ENCODE data around the gene ITGB5. TPM values are rescaled to one million over a fixed set of nuclear protein-coding genes. Genes with fewer than 3 reads are reported as not detected.

Gene ITGB5
- total RNA-seq, 1 experiment from 2014 or later, result 339 TPM

GRCh38 chr3:124843506-124844177, 43.5 kb downstream of the ITGB5 start:
- H3K4me3 Mint-ChIP-seq, result no peak overlapping the region
- POLR2A ChIA-PET, result no interaction called here
- TF ChIP-seq JAZF1 (CRISPR knock-in tag; IDR thresholded peaks at IDR 0.05) (no peak), HMGA2 (CRISPR knock-in tag; IDR thresholded peaks at IDR 0.05) (no peak), ZNF281 (CRISPR knock-in tag; IDR thresholded peaks at IDR 0.05) (no peak), ARID4B (CRISPR knock-in tag; IDR thresholded peaks at IDR 0.05; ENCODE audit: borderline replicate concordance) (no peak), EMX1 (CRISPR knock-in tag; IDR thresholded peaks at IDR 0.05) (no peak), IRF2 (CRISPR knock-in tag; IDR thresholded peaks at IDR 0.05; ENCODE audit: borderline replicate concordance, low read depth) (no peak), PRDM15 (CRISPR knock-in tag; IDR thresholded peaks at IDR 0.05) (no peak), HMGXB4 (CRISPR knock-in tag; IDR thresholded peaks at IDR 0.05) (no peak), ZNF121 (CRISPR knock-in tag; IDR thresholded peaks at IDR 0.05) (no peak), MLX (CRISPR knock-in tag; IDR thresholded peaks at IDR 0.05) (no peak), CBFB (CRISPR knock-in tag; IDR thresholded peaks at IDR 0.05; ENCODE audit: low read depth) (no peak), ZBTB21 (CRISPR knock-in tag; IDR thresholded peaks at IDR 0.05; ENCODE audit: borderline replicate concordance) (no peak), TEAD1 (CRISPR knock-in tag; IDR thresholded peaks at IDR 0.05) (no peak), IRF1 (CRISPR knock-in tag; IDR thresholded peaks at IDR 0.05) (no peak)
- TF ChIP-seq, protein P1, sequence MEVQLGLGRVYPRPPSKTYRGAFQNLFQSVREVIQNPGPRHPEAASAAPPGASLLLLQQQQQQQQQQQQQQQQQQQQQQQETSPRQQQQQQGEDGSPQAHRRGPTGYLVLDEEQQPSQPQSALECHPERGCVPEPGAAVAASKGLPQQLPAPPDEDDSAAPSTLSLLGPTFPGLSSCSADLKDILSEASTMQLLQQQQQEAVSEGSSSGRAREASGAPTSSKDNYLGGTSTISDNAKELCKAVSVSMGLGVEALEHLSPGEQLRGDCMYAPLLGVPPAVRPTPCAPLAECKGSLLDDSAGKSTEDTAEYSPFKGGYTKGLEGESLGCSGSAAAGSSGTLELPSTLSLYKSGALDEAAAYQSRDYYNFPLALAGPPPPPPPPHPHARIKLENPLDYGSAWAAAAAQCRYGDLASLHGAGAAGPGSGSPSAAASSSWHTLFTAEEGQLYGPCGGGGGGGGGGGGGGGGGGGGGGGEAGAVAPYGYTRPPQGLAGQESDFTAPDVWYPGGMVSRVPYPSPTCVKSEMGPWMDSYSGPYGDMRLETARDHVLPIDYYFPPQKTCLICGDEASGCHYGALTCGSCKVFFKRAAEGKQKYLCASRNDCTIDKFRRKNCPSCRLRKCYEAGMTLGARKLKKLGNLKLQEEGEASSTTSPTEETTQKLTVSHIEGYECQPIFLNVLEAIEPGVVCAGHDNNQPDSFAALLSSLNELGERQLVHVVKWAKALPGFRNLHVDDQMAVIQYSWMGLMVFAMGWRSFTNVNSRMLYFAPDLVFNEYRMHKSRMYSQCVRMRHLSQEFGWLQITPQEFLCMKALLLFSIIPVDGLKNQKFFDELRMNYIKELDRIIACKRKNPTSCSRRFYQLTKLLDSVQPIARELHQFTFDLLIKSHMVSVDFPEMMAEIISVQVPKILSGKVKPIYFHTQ (CRISPR knock-in tag; IDR thresholded peaks at IDR 0.05), result no peak
- TF ChIP-seq, protein P2, sequence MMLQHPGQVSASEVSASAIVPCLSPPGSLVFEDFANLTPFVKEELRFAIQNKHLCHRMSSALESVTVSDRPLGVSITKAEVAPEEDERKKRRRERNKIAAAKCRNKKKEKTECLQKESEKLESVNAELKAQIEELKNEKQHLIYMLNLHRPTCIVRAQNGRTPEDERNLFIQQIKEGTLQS (CRISPR knock-in tag; conservative IDR thresholded peaks at IDR 0.05), result no peak
- DNase-seq (ENCODE audit: low spot score), result no peak
- H3K36me3 Mint-ChIP-seq, result peaks cover 81% of the 10 kb centered on the region
- ATAC-seq, result no peak
- peaks cover 8% of the 10 kb centered on the region; the same call in 1 of the 2 replicates for H3K4me1 Mint-ChIP-seq
- no peaks in the 10 kb centered on the region for H3K9me3 Mint-ChIP-seq
- peak overlapping the region; percentile 91 for H3K27ac Mint-ChIP-seq
- CTCF ChIA-PET, result interaction anchor here (0.7 kb wide), 1 partner anchor 10 kb away, joined by 3 read pairs; no protein-coding TSS in a partner anchor
- no peaks in the 10 kb centered on the region for H3K27me3 Mint-ChIP-seq (ENCODE audit: low read depth)

Data from WTC11 (cell line).